ENCODE measurements around the gene CAPN10.

DNA sequence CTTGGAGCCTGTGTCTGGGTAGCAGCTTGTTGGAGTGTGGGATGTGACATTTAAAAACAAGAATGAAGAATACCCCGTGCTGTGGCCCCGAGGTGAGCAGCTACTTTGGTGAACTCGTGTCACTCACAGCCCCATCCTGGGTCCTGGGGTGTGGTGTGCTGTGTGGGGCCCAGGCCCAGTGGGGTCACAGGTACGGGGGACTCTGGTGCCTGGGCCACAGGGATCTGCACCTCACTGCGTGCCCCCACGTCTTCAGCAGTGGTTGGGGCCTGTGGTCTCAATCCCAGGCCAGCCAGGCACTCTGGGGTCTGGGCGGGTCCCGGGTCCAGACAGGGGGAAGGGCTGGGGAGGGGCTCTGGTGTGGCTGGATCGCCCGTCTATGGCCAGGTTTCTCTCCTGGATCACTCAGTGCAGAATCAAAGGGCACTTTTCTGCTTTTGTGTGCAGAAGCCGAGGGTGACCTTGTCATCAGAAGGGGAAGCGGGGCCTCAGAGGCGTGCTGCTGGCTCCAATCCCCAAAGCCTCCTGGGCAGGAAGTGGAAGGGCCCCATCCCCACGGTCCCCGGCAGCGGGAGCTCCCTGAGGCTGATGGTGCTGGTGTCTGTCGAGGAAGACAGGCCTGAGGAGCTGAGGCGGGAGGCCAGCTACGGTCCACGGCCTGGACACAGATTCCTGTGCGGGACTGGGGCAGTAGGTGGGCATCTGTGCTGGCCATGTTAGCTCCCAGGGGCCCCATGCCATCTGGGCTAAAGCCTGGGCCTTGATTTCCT is 40.2 kb downstream of the CAPN10 start:
- no peak for TF ChIP-seq POLR2A (IDR thresholded peaks at IDR 0.05)
- no peak for TF ChIP-seq CTCF (IDR thresholded peaks at IDR 0.05 in 4 of 5, conservative IDR thresholded peaks at IDR 0.05 in 1 of 5)
